Pancreas (tissue), 10 donors: ENCODE data around the gene PPY. TPM values are rescaled to one million over a fixed set of nuclear protein-coding genes. Genes with fewer than 3 reads are reported as not detected.
A peak's percentile ranks its signal among the peaks of the same experiment; 100 is the strongest.

Experiments
- ATAC-seq, 4 donors: fragments of 200-7000 bp; cut with Tn5 transposase; one replicate each; pipeline versions ENCODE4 v1.8.0 to v1.9.1; 2020; ENCODE audit warnings: mild to moderate bottlenecking in 4 of 4, moderate library complexity in 4 of 4
- DNase-seq, 6 donors: peaks; one replicate each; pipeline ENCODE4 v3.0.0-alpha.2; 2020
- FAIRE-seq: peaks from 2 replicates; lab custom pipeline; 2012; peaks lifted over from hg19 to GRCh38; lab: Jason Lieb, UNC
- H3K27ac ChIP-seq, 4 donors: fragments of 200-600 bp; sonication (generic); 1 replicate in 3 of 4; 2 replicates in 1 of 4; pipeline versions ENCODE4 v1.5.0 to v1.8.0; 2020
- H3K27me3 ChIP-seq, 4 donors: fragments of 200-600 bp; one replicate each; pipeline ENCODE4 v1.8.0; 2021
- H3K36me3 ChIP-seq, 3 donors: fragments of 200-600 bp; sonication (generic) in 1 of 3; one replicate each; pipeline versions ENCODE4 v1.5.0 to v1.8.0; 2020 to 2021
- H3K4me1 ChIP-seq, 3 donors: fragments of 200-600 bp; one replicate each; pipeline ENCODE4 v1.8.0; 2021
- H3K4me3 ChIP-seq, 4 donors: fragments of 200-600 bp; sonication (generic) in 2 of 4; one replicate each; pipeline versions ENCODE4 v1.5.0 to v1.8.0; 2020 to 2021
- H3K9me3 ChIP-seq, 4 donors: fragments of 200-600 bp; one replicate each; pipeline ENCODE4 v1.8.0; 2021
- CTCF ChIP-seq, 4 donors: fragments of 200-600 bp; sonication (generic) in 3 of 4; IDR thresholded peaks; one replicate each; pipeline versions ENCODE4 v1.5.0 to v1.8.0; 2021; ENCODE audit warnings: antibody characterized with exemption in 4 of 4
- WGBS, 2 donors: extraction: QIAGEN DNeasy Blood & Tissue Kit; methylation state at CpG; one replicate each; pipeline ENCODE4 v1.1.7; 2013; 5-methylcytosine and 5-hydroxymethylcytosine counted together
- intact Hi-C, 3 donors: fragments of 100-400 bp; cut with DNase I; formaldehyde crosslinking; loops; one replicate each; pipeline versions ENCODE4 v1.11.1 to v1.14.2; 2022
- polyA plus RNA-seq, 2 donors: library from polyadenylated mRNA; stranded (reverse); fragments of 200-250 nt; gene quantifications; one replicate each; pipeline ENCODE4 v1.2.3, GENCODE V29; 2013
- total RNA-seq, 6 donors: library from RNA; stranded (reverse); fragmentation: NEBNext Ultra II Directional in 4 of 6; extraction: Animal tissue kit (Norgen Biotek cat#: 25700) in 4 of 6; gene quantifications; one replicate each; pipeline versions ENCODE4 v1.2.1 to v1.2.4, GENCODE V29; 2021 to 2023
- donor health status: healthy with polysubstance abuse.
- donor health status: DM: no; HTN: no; CAD: no; lungs with moderate emphysema.
- donor health status: DM: no; HTN: no; CAD: no.
- donor health status: control.
- donor health status: control.
- donor health status: Bipolar disorder and iron deficiency.
- donor health status: DM: yes; HTN: yes; CAD: no.
- donor health status: DM: no; HTN: no; CAD: no.
- donor health status: DM: no; HTN: no; CAD: no.
- donor health status: DM: yes; HTN: yes; CAD: no.

Gene PPY, protein sequence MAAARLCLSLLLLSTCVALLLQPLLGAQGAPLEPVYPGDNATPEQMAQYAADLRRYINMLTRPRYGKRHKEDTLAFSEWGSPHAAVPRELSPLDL
- total RNA-seq: 10 to 100 TPM in 4 of 6 donors, 1 to 10 TPM in 2; 7.2 to 46.0 (median 22.7) TPM
- polyA plus RNA-seq: 100 to 1,000 TPM in 1 of 2 donors, 10 to 100 TPM in 1; 57.7 to 392 TPM

GRCh38 chr17:43942051-43942685 is at the start of gene PPY:
Gene PPY, minus strand, starts transcription at chr17:43942476. Its CDS starts 822 bp downstream, at chr17:43941654.
- intact Hi-C loops: loop anchor here in 2 of 3 donors (5.0 to 10.0 kb wide), 3 partner anchors 50 to 223 kb away; no protein-coding TSS in a partner anchor
- H3K36me3 ChIP-seq: no peaks in the 10 kb centered on the region
- ATAC-seq (no peak), DNase-seq (no peak), FAIRE-seq (no peak)
- no peak within 1 kb of the TSS for H3K4me3 ChIP-seq
- TF ChIP-seq CTCF (IDR thresholded peaks at IDR 0.05): no peak
- no peaks in the 10 kb centered on the region for H3K9me3 ChIP-seq
- 84 to 85% methylated on average over 17 of the region's 17 CpGs for WGBS, 2 donors
- no peaks in the 10 kb centered on the region for H3K4me1 ChIP-seq
- no peak within 1 kb of the TSS for H3K27ac ChIP-seq
- H3K27me3 ChIP-seq: no peaks in the 10 kb centered on the region

DNA sequence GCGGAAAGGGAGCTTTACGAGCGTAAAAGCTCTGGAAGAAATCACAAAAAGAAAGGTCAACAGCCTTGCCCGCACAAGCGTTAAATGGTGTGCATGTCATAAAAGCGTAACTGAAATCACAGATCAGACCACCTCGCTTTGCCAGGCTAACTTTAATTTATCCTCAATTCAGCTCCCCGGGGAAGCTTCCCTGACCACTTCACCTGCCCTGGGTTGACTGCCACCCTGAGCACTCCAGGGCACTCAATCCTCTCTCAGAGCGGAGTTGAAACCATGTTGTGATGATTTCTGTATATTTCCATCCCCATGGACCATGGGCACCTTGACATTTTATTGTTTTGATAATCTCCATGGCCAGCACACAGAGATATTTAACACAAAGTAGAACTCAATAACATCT is 46.0 kb upstream of the PPY start:
- DNase-seq (no peak), FAIRE-seq (no peak), ATAC-seq (peak in 1 of 4 donors; percentile 14)
- H3K4me3 ChIP-seq: no peak overlapping the region
- H3K27me3 ChIP-seq: no peaks in the 10 kb centered on the region
- TF ChIP-seq CTCF (IDR thresholded peaks at IDR 0.05): no peak
- H3K36me3 ChIP-seq: no peaks in the 10 kb centered on the region
- H3K4me1 ChIP-seq: peaks cover 0 to 5% (median 0%) of the 10 kb centered on the region in 3 donors
- WGBS, 2 donors: 74 to 90% methylated on average over 9 of the region's 9 CpGs
- H3K9me3 ChIP-seq: no peaks in the 10 kb centered on the region
- intact Hi-C loops: no loop called here
- no peak overlapping the region for H3K27ac ChIP-seq

DNA sequence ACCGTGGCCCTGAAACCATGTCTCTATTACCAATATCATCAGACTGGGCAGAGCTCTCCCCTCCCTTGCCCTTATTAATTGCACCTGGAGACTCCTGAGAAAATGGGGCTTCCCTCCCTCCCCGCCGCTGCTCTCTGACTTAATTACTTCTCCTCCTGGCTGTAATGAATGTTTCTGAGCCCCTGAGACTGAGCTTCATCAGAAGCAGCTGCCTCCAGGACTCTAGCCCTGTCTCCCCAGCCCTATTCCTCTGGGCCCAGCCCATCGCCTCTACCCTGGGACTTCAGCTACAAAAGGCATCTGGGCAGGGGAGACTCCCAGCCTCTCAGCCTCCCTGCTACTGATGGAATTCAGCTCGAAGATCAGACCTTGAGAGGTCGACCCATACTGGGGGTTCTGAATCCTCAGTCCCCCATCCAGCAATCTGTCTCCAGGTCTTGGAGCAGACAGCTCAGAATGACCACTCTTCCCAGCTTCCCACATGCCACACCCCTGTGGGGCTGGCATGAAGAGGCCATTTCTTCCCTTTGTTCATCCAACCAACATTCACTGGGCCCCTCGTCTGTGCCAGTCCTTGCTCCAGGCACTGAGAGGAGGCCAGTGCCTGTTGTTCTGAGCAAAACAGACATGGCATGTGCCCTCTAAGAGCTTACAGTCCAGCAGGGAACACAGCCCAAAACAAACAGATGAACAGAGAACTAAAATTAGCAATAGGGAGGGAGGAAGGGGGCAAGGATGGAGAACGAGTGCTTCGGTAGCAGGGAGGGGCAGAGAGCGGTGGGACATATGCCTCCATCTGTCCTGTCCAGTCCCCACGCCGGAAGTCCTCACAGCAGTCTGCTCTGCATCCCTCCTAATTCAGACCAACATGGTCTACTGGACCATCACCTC is 45.1 kb upstream of the PPY start:
- FAIRE-seq (no peak), ATAC-seq (no peak), DNase-seq (no peak)
- intact Hi-C loops: no loop called here
- no peak overlapping the region for H3K4me3 ChIP-seq
- peaks cover 0 to 9% (median 0%) of the 10 kb centered on the region in 4 donors for H3K27me3 ChIP-seq
- TF ChIP-seq CTCF (IDR thresholded peaks at IDR 0.05): no peak
- 57 to 66% methylated on average over 12 of the region's 12 CpGs for WGBS, 2 donors
- no peak overlapping the region for H3K27ac ChIP-seq
- H3K36me3 ChIP-seq: no peaks in the 10 kb centered on the region
- H3K9me3 ChIP-seq: no peaks in the 10 kb centered on the region
- H3K4me1 ChIP-seq: peaks cover 0 to 5% (median 0%) of the 10 kb centered on the region in 3 donors

DNA sequence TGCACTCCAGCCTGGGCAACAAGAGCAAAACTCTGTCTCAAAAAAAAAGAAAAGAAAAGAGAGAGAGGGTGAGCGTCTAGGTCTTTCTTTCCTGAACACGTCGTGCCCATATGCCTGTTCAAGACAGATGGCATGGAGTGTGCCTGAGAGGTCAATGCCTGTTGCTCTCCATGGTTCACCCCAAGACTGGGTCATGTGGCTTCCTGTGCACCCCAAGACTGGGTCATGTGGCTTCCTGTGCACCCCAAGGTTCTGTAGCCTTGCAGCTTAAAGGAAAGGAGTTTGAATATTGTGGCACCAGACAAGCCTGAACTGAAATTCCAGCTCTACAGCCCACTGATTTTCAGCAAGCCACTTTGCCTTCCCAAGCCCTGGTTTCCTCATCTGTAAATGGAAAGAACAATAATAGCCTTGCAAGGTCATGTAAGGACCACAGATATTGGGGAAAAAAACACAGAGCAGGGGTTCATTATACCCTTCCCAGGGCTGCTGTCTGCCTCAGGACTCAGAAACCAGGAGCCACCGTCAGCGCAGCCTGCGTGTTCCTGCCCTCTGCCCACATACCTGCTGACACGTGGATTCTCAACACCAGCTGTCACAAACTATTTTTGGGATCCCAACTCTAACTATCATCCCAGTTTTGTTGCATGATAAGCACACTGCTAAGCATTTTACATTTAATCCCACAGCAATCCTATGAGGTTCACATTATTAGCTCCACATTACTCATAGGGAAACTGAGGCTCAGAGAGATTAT is 44.1 kb upstream of the PPY start:
- Histone ChIP-seq H3K27me3 (peaks cover 0 to 9% (median 0%) of the 10 kb centered on the region in 4 donors), H3K9me3 (no peaks in the 10 kb centered on the region), H3K4me3 (no peak overlapping the region), H3K4me1 (peaks cover 0 to 5% (median 0%) of the 10 kb centered on the region in 3 donors), H3K27ac (no peak overlapping the region), H3K36me3 (no peaks in the 10 kb centered on the region)
- no peak for TF ChIP-seq CTCF (IDR thresholded peaks at IDR 0.05)
- intact Hi-C loops: no loop called here
- ATAC-seq (no peak), FAIRE-seq (no peak), DNase-seq (no peak)
- WGBS, 2 donors: 85 to 93% methylated on average over 7 of the region's 7 CpGs
